A549 (cell line): Measurements from ENCODE around the gene SMIM43. TPM values are rescaled to one million over a fixed set of nuclear protein-coding genes. Genes with fewer than 3 reads are reported as not detected.
A peak's percentile ranks its signal among the peaks of the same experiment; 100 is the strongest.

ENCODE experiments used
- ATAC-seq, 2 experiments: fragments of 200-7000 bp in 1 of 2; fragments of >200 bp in 1 of 2; cut with Nextera tagmentation in 1 of 2; cut with Tn5 transposase in 1 of 2; 3 replicates each; pipeline versions ENCODE4 v1.8.0 to v1.9.1; 2018 to 2020; ENCODE audit warnings: mild to moderate bottlenecking in 1 of 2, moderate library complexity in 1 of 2
- CTCF ChIA-PET: fragments of 300-600 bp; sonication (Branson Sonifier 250); formaldehyde crosslinking; extraction: SDS; loops from one replicate; lab custom pipeline; 2021; ENCODE audit warnings: antibody characterized with exemption, inconsistent platforms; lab: Yijun Ruan, JAX
- POLR2A ChIA-PET: fragments of 350-600 bp; formaldehyde crosslinking; extraction: SDS; loops from one replicate; lab custom pipeline; 2021; ENCODE audit warnings: antibody characterized with exemption, inconsistent platforms; lab: Yijun Ruan, JAX
- DNase-seq, 2 experiments: peaks; one replicate each; pipeline versions ENCODE4 v3.0.0 to v3.0.0-alpha.2; 2011 to 2016; ENCODE audit warnings: low read depth in 1 of 2, low spot score in 1 of 2
- FAIRE-seq: peaks from 2 replicates; lab custom pipeline; 2011; peaks lifted over from hg19 to GRCh38; lab: Jason Lieb, UNC
- H3K27ac ChIP-seq, 2 experiments: fragments of >200 bp; sonication (Bioruptor Twin); formaldehyde crosslinking; 3 replicates each; pipeline ENCODE4 v1.5.1; 2016 to 2017
- H3K4me1 ChIP-seq: fragments of >200 bp; sonication (Bioruptor Twin); formaldehyde crosslinking; 3 replicates; pipeline ENCODE4 v1.6.1; 2016
- H3K4me2 ChIP-seq: fragments of >200 bp; sonication (Bioruptor Twin); formaldehyde crosslinking; 3 replicates; pipeline ENCODE4 v1.6.1; 2016
- H3K4me3 ChIP-seq: fragments of >200 bp; sonication (Bioruptor Twin); formaldehyde crosslinking; 3 replicates; pipeline ENCODE4 v1.5.1; 2016
- H3K9me3 ChIP-seq: fragments of >200 bp; sonication (Bioruptor Twin); formaldehyde crosslinking; 3 replicates; pipeline ENCODE4 v1.6.1; 2016
- BCL3 ChIP-seq: fragments of >200 bp; sonication (Bioruptor Twin); formaldehyde crosslinking; IDR thresholded peaks from 3 replicates; pipeline ENCODE4 v1.6.1; 2016
- CBX2 ChIP-seq: fragments of 200-600 bp; sonication (generic); IDR thresholded peaks from 2 replicates; pipeline ENCODE4 v1.6.1; 2016; ENCODE audit warnings: low read depth, mild to moderate bottlenecking, borderline replicate concordance
- CTCF ChIP-seq: fragments of >200 bp; sonication (Bioruptor Twin); formaldehyde crosslinking; IDR thresholded peaks from 3 replicates; pipeline ENCODE4 v1.5.1; 2016
- EHMT2 ChIP-seq: fragments of 200-600 bp; sonication (generic); IDR thresholded peaks from 2 replicates; pipeline ENCODE4 v1.6.1; 2016; ENCODE audit warnings: antibody characterized with exemption, low read depth, mild to moderate bottlenecking, moderate library complexity
- EP300 ChIP-seq, 2 experiments: fragments of >200 bp; sonication (Bioruptor Twin); formaldehyde crosslinking; IDR thresholded peaks; 2 replicates in 1 of 2; 3 replicates in 1 of 2; pipeline ENCODE4 v1.6.1; 2016 to 2017
- FOSB ChIP-seq: fragments of 250-450 bp; sonication (Bioruptor Pico); IDR thresholded peaks from 2 replicates; pipeline ENCODE4 v1.5.0; 2020; ENCODE audit warnings: mild to moderate bottlenecking, moderate library complexity
- FOSL2 ChIP-seq, 2 experiments: fragments of 450-650 bp in 1 of 2; fragments of >200 bp in 1 of 2; sonication (Bioruptor Twin) in 1 of 2; formaldehyde crosslinking; IDR thresholded peaks; 2 replicates each; pipeline versions ENCODE4 v1.5.0 to v1.6.1; 2016 to 2020; ENCODE audit warnings: mild to moderate bottlenecking in 1 of 2, moderate library complexity in 1 of 2
- FOXS1 ChIP-seq: fragments of 250-450 bp; sonication (Bioruptor Pico); IDR thresholded peaks from 2 replicates; pipeline ENCODE4 v1.5.0; 2020; ENCODE audit warnings: mild to moderate bottlenecking, moderate library complexity
- GATA3 ChIP-seq: IDR thresholded peaks from 2 replicates; pipeline ENCODE4 v1.6.1; 2012; ENCODE audit warnings: borderline replicate concordance
- HDAC2 ChIP-seq: fragments of 200-600 bp; sonication (generic); IDR thresholded peaks from 2 replicates; pipeline ENCODE4 v1.6.1; 2016
- HEYL ChIP-seq: fragments of 250-450 bp; sonication (Bioruptor Pico); IDR thresholded peaks from 2 replicates; pipeline ENCODE4 v1.8.0; 2021; ENCODE audit warnings: mild to moderate bottlenecking, moderate library complexity
- HOXB13 ChIP-seq: fragments of 250-450 bp; sonication (Bioruptor Pico); IDR thresholded peaks from 2 replicates; pipeline ENCODE4 v1.5.0; 2020; ENCODE audit warnings: low read depth, mild to moderate bottlenecking, moderate library complexity
- HOXB5 ChIP-seq: fragments of 250-450 bp; sonication (Bioruptor Pico); IDR thresholded peaks from 2 replicates; pipeline ENCODE4 v1.5.0; 2020; ENCODE audit warnings: mild to moderate bottlenecking, moderate library complexity
- JUN ChIP-seq, 2 experiments: fragments of >200 bp; sonication (Bioruptor Twin); formaldehyde crosslinking; IDR thresholded peaks; 2 replicates in 1 of 2; 3 replicates in 1 of 2; pipeline ENCODE4 v1.6.1; 2016 to 2017
- KDM1A ChIP-seq: fragments of 200-600 bp; sonication (generic); IDR thresholded peaks from 2 replicates; pipeline ENCODE4 v1.6.1; 2016; ENCODE audit warnings: low read depth, mild to moderate bottlenecking
- KDM5A ChIP-seq: fragments of 200-600 bp; sonication (generic); IDR thresholded peaks from 2 replicates; pipeline ENCODE4 v1.6.1; 2016; ENCODE audit warnings: antibody characterized with exemption, mild to moderate bottlenecking
- MYC ChIP-seq: IDR thresholded peaks from 2 replicates; pipeline ENCODE4 v1.6.1; 2012; ENCODE audit warnings: mild to moderate bottlenecking, inconsistent platforms, low read length, improper control_type of control experiment, borderline replicate concordance
- NR3C1 ChIP-seq: fragments of >200 bp; sonication (Bioruptor Twin); formaldehyde crosslinking; IDR thresholded peaks from 3 replicates; pipeline ENCODE4 v1.6.1; 2017
- POLR2AphosphoS2 ChIP-seq: conservative IDR thresholded peaks from 2 replicates; pipeline ENCODE4 v1.6.1; 2012; ENCODE audit warnings: low read length, improper control_type of control experiment, inconsistent platforms
- RNF2 ChIP-seq: fragments of 200-600 bp; sonication (generic); IDR thresholded peaks from 2 replicates; pipeline ENCODE4 v1.6.1; 2016; ENCODE audit warnings: low read depth, mild to moderate bottlenecking, antibody characterized with exemption, moderate library complexity, borderline replicate concordance
- USF2 ChIP-seq: fragments of 450-650 bp; IDR thresholded peaks from 2 replicates; pipeline ENCODE4 v1.6.1; 2014; ENCODE audit warnings: antibody characterized with exemption
- ZC3H11A ChIP-seq: fragments of 450-650 bp; IDR thresholded peaks from 2 replicates; pipeline ENCODE4 v1.6.1; 2014; ENCODE audit warnings: antibody characterized with exemption, mild to moderate bottlenecking
- ZNF302 ChIP-seq: fragments of 250-450 bp; sonication (Bioruptor Pico); IDR thresholded peaks from 2 replicates; pipeline ENCODE4 v1.9.0; 2021; ENCODE audit warnings: inconsistent platforms, mild to moderate bottlenecking, moderate library complexity
- WGBS: methylation state at CpG from one replicate; pipeline ENCODE4 v1.1.6; 2017; ENCODE audit errors: missing lambda C conversion rate; 5-methylcytosine and 5-hydroxymethylcytosine counted together
- polyA plus RNA-seq, 4 experiments: library from polyadenylated mRNA; depleted of rRNA in 3 of 4; stranded (reverse); fragments of >200 nt; fragmentation: RNase III in 1 of 4; extraction: RNeasy Plus Mini Kit Qiagen cat#74134 plus additional on column Dnase treatment in 1 of 4; gene quantifications; 2 replicates in 3 of 4; 3 replicates in 1 of 4; pipeline ENCODE4 v1.2.3, GENCODE V29; 2011 to 2017

SMIM43 gene
- polyA plus RNA-seq, 2 of the 4 experiments (the other 2 are of a cell fraction), result 0.12 to 0.45 TPM

- no peak for TF ChIP-seq GATA3
- TF ChIP-seq ZC3H11A, result no peak
- no peak for TF ChIP-seq HDAC2
- no peak for TF ChIP-seq MYC
- no peak for TF ChIP-seq NR3C1
- TF ChIP-seq EHMT2, result no peak
- no peak for TF ChIP-seq CTCF
Measured at GRCh38 chr4:121806411-121806810, 41.4 kb upstream of the SMIM43 start (continued).

GRCh38 chr4:121801715-121802075, 36.7 kb upstream of the SMIM43 start:
- Histone ChIP-seq H3K4me2 (peak overlapping the region; percentile 82), H3K4me1 (0 out of 3 replicates have a peak, but pooled peaks cover 11% of the 10 kb centered on the region), H3K4me3 (peak overlapping the region; percentile 98), H3K9me3 (no peaks in the 10 kb centered on the region), H3K27ac (peak overlapping the region; percentile 91 to 94)
- ChIA-PET CTCF (no interaction called here), POLR2A (interaction anchor here (0.6 to 1.6 kb wide), 5 partner anchors 11 to 69 kb away, joined by 3 to 7 read pairs (median 3); partner anchors contain the start of gene SMIM43)
- WGBS, result under 1% methylated on average over 4 of the region's 4 CpGs
- TF ChIP-seq POLR2AphosphoS2, result no peak
- TF ChIP-seq GATA3, result no peak
- no peak for TF ChIP-seq EP300 (IDR thresholded peaks at IDR 0.05)
- no peak for TF ChIP-seq FOXS1 (CRISPR knock-in tag)
- TF ChIP-seq FOSL2 (IDR thresholded peaks at IDR 0.05), result no peak
- TF ChIP-seq FOSL2 (CRISPR knock-in tag; IDR thresholded peaks at IDR 0.05), result no peak
- no peak for TF ChIP-seq BCL3
- no peak for TF ChIP-seq JUN (IDR thresholded peaks at IDR 0.05)
- no peak for TF ChIP-seq KDM1A
- TF ChIP-seq USF2, result no peak
- no peak for TF ChIP-seq HOXB13 (CRISPR knock-in tag)
- no peak for TF ChIP-seq RNF2
- no peak for TF ChIP-seq FOSB
- TF ChIP-seq CBX2, result no peak
- TF ChIP-seq KDM5A, result no peak
- no peak for TF ChIP-seq ZNF302 (CRISPR knock-in tag)
- no peak for TF ChIP-seq HOXB5 (CRISPR knock-in tag)
- no peak for TF ChIP-seq HEYL (CRISPR knock-in tag)
- FAIRE-seq (no peak), DNase-seq (no peak), ATAC-seq (no peak)
